Neural progenitor cell (in vitro differentiated cells): ENCODE data around the gene TMEM183A. TPM values are rescaled to one million over a fixed set of nuclear protein-coding genes. Genes with fewer than 3 reads are reported as not detected.

Source experiments
- DNase-seq: peaks from one replicate; pipeline ENCODE4 v3.0.0-alpha.2; 2016; ENCODE audit warnings: low spot score
- H2AFZ ChIP-seq: fragments of 200-600 bp; sonication (generic); replicated peaks from 2 replicates; pipeline ENCODE4 v1.6.1; 2016; ENCODE audit warnings: antibody characterized with exemption
- H3F3A ChIP-seq: fragments of 200-600 bp; sonication (generic); 2 replicates; pipeline ENCODE4 v1.6.1; 2016; ENCODE audit warnings: antibody characterized with exemption, low read depth
- H3K27ac ChIP-seq: fragments of 200-600 bp; sonication (generic); 2 replicates; pipeline ENCODE4 v1.5.1; 2016; ENCODE audit warnings: mild to moderate bottlenecking
- H3K27me3 ChIP-seq: fragments of 200-600 bp; sonication (generic); 2 replicates; pipeline ENCODE4 v1.6.1; 2016; ENCODE audit warnings: mild to moderate bottlenecking, moderate library complexity
- H3K36me3 ChIP-seq: fragments of 200-600 bp; sonication (generic); 2 replicates; pipeline ENCODE4 v1.5.1; 2016
- H3K4me1 ChIP-seq: fragments of 200-600 bp; sonication (generic); 2 replicates; pipeline ENCODE4 v1.6.1; 2016; ENCODE audit warnings: mixed run types
- H3K4me2 ChIP-seq: fragments of 200-600 bp; sonication (generic); 2 replicates; pipeline ENCODE4 v1.6.1; 2016
- H3K4me3 ChIP-seq: fragments of 200-600 bp; sonication (generic); 2 replicates; pipeline ENCODE4 v1.5.1; 2016
- H3K79me2 ChIP-seq: fragments of 200-600 bp; sonication (generic); 2 replicates; pipeline ENCODE4 v1.6.1; 2016; ENCODE audit warnings: low read depth
- H3K9ac ChIP-seq: fragments of 200-600 bp; sonication (generic); 2 replicates; pipeline ENCODE4 v1.6.1; 2016
- H3K9me3 ChIP-seq: fragments of 200-600 bp; sonication (generic); 2 replicates; pipeline ENCODE4 v1.5.1; 2016; ENCODE audit warnings: low read depth
- H4K20me1 ChIP-seq: fragments of 200-600 bp; sonication (generic); 2 replicates; pipeline ENCODE4 v1.6.1; 2016; ENCODE audit warnings: low read depth
- H3K27ac Mint-ChIP-seq: 3 replicates; pipeline ENCODE4 v1.8.0; 2021; ENCODE audit warnings: mixed read lengths
- H3K27me3 Mint-ChIP-seq: 2 replicates; pipeline ENCODE4 v1.8.0; 2022; ENCODE audit warnings: low read depth, mild to moderate bottlenecking, inconsistent platforms, moderate library complexity, mixed read lengths; ENCODE audit not compliant: insufficient read depth
- H3K36me3 Mint-ChIP-seq: 3 replicates; pipeline ENCODE4 v1.8.0; 2021; ENCODE audit warnings: mixed read lengths
- H3K4me1 Mint-ChIP-seq: 3 replicates; pipeline ENCODE4 v1.8.0; 2021; ENCODE audit warnings: mixed read lengths
- H3K4me3 Mint-ChIP-seq: 3 replicates; pipeline ENCODE4 v1.8.0; 2021; ENCODE audit warnings: mild to moderate bottlenecking, moderate library complexity, mixed read lengths
- H3K9me3 Mint-ChIP-seq: 3 replicates; pipeline ENCODE4 v1.8.0; 2020; ENCODE audit warnings: mixed read lengths
- CTCF ChIP-seq: fragments of 200-600 bp; sonication (generic); IDR thresholded peaks from 2 replicates; pipeline ENCODE4 v1.5.1; 2017; ENCODE audit warnings: antibody characterized with exemption, mild to moderate bottlenecking
- EZH2 ChIP-seq: fragments of 200-600 bp; sonication (generic); IDR thresholded peaks from 2 replicates; pipeline ENCODE4 v1.6.1; 2017; ENCODE audit warnings: antibody characterized with exemption, mild to moderate bottlenecking, moderate library complexity
- EZH2phosphoT487 ChIP-seq: fragments of 200-600 bp; sonication (generic); IDR thresholded peaks from 2 replicates; pipeline ENCODE4 v1.6.1; 2017; ENCODE audit warnings: antibody characterized with exemption
- total RNA-seq: library from RNA; depleted of rRNA; stranded (reverse); fragments of >200 nt; gene quantifications from 2 replicates; pipeline ENCODE4 v1.2.3, GENCODE V29; 2015; ENCODE audit warnings: low replicate concordance

TMEM183A gene
- total RNA-seq, 1 donor from 2014 or later, result 92.4 TPM

- Histone ChIP-seq H3K4me2 (no peak overlapping the region), H3F3A (no peaks in the 10 kb centered on the region), H3K9me3 (no peaks in the 10 kb centered on the region), H3K9ac (no peak overlapping the region), H3K4me1 (peaks cover 5% of the 10 kb centered on the region), H3K79me2 (no peaks in the 10 kb centered on the region), H3K4me3 (no peak overlapping the region), H4K20me1 (no peaks in the 10 kb centered on the region), H3K27me3 (no peaks in the 10 kb centered on the region), H3K27ac (no peak overlapping the region), H3K36me3 (no peaks in the 10 kb centered on the region), H2AFZ (no peak overlapping the region)
- H3K27me3 Mint-ChIP-seq, result peaks cover 7% of the 10 kb centered on the region
- DNase-seq, result no peak
- no peak overlapping the region for H3K27ac Mint-ChIP-seq
- no peak for TF ChIP-seq EZH2phosphoT487
- TF ChIP-seq CTCF, result no peak
- TF ChIP-seq EZH2, result no peak
- no peak overlapping the region for H3K4me3 Mint-ChIP-seq
- peaks cover 10% of the 10 kb centered on the region for H3K9me3 Mint-ChIP-seq
- H3K36me3 Mint-ChIP-seq, result peaks cover 16% of the 10 kb centered on the region
- peaks cover 19% of the 10 kb centered on the region for H3K4me1 Mint-ChIP-seq
These were observed 58.0 kb downstream of the TMEM183A start for GRCh38 chr1:203065191-203065590.

- peaks cover 5% of the 10 kb centered on the region for H3K4me1 ChIP-seq
- H3F3A ChIP-seq, result no peaks in the 10 kb centered on the region
- H3K4me2 ChIP-seq, result no peak overlapping the region
- H3K36me3 Mint-ChIP-seq, result peaks cover 12% of the 10 kb centered on the region
- H3K4me3 ChIP-seq, result no peak overlapping the region
- H3K4me1 Mint-ChIP-seq, result peaks cover 19% of the 10 kb centered on the region
- peaks cover 5% of the 10 kb centered on the region for H3K27me3 Mint-ChIP-seq
- no peak overlapping the region for H3K27ac Mint-ChIP-seq
- no peak overlapping the region for H3K4me3 Mint-ChIP-seq
- no peak overlapping the region for H3K27ac ChIP-seq
- peaks cover 4% of the 10 kb centered on the region for H3K9me3 Mint-ChIP-seq
- H2AFZ ChIP-seq, result no peak overlapping the region
- H3K27me3 ChIP-seq, result no peaks in the 10 kb centered on the region
- no peak overlapping the region for H3K9ac ChIP-seq
- H3K9me3 ChIP-seq, result no peaks in the 10 kb centered on the region
- H4K20me1 ChIP-seq, result no peaks in the 10 kb centered on the region
- H3K36me3 ChIP-seq, result no peaks in the 10 kb centered on the region
- no peak for TF ChIP-seq EZH2phosphoT487
- TF ChIP-seq EZH2, result no peak
- TF ChIP-seq CTCF, result no peak
- no peaks in the 10 kb centered on the region for H3K79me2 ChIP-seq
- no peak for DNase-seq
These were observed 58.8 kb downstream of the TMEM183A start for GRCh38 chr1:203065986-203066385.

GRCh38 chr1:203066965-203067364, 59.8 kb downstream of the TMEM183A start:
- H3K9me3 ChIP-seq, result no peaks in the 10 kb centered on the region
- peaks cover 10% of the 10 kb centered on the region for H3K36me3 Mint-ChIP-seq
- H3F3A ChIP-seq, result no peaks in the 10 kb centered on the region
- H3K4me1 Mint-ChIP-seq, result peaks cover 19% of the 10 kb centered on the region
- no peak overlapping the region for H3K27ac ChIP-seq
- H3K4me3 ChIP-seq, result no peak overlapping the region
- no peaks in the 10 kb centered on the region for H4K20me1 ChIP-seq
- H3K9ac ChIP-seq, result no peak overlapping the region
- H3K4me2 ChIP-seq, result no peak overlapping the region
- TF ChIP-seq CTCF (no peak), EZH2phosphoT487 (no peak), EZH2 (no peak)
- peaks cover under 1% of the 10 kb centered on the region for H3K9me3 Mint-ChIP-seq
- DNase-seq, result no peak
- no peaks in the 10 kb centered on the region for H3K27me3 ChIP-seq
- peaks cover 5% of the 10 kb centered on the region for H3K4me1 ChIP-seq
- H2AFZ ChIP-seq, result no peak overlapping the region
- H3K27me3 Mint-ChIP-seq, result peaks cover 3% of the 10 kb centered on the region
- no peaks in the 10 kb centered on the region for H3K36me3 ChIP-seq
- no peaks in the 10 kb centered on the region for H3K79me2 ChIP-seq
- no peak overlapping the region for H3K27ac Mint-ChIP-seq
- no peak overlapping the region for H3K4me3 Mint-ChIP-seq
